Panc1 (cell line): ENCODE measurements around the gene PXYLP1.

Source experiments
- POLR2AphosphoS5 ChIP-seq: IDR thresholded peaks from 2 replicates; pipeline ENCODE4 v1.6.1; 2012; ENCODE audit warnings: mild to moderate bottlenecking, low read depth, low read length, moderate library complexity
- SIN3A ChIP-seq: IDR thresholded peaks from 2 replicates; pipeline ENCODE4 v1.6.1; 2012; ENCODE audit warnings: low read depth, mild to moderate bottlenecking, low read length, moderate library complexity, borderline replicate concordance; ENCODE audit not compliant: insufficient read depth
- TF ChIP-seq, protein P1 (sequence below): fragments of 450-650 bp; IDR thresholded peaks from 2 replicates; pipeline ENCODE4 v1.5.1; 2017; ENCODE audit warnings: mild to moderate bottlenecking
- TF ChIP-seq, protein P2 (sequence below), 2 experiments: IDR thresholded peaks; 2 replicates each; pipeline ENCODE4 v1.6.1; 2011 to 2012; ENCODE audit warnings: low read depth in 2 of 2, control low read depth in 1 of 2, low read length in 1 of 2, mild to moderate bottlenecking in 1 of 2, moderate library complexity in 1 of 2; ENCODE audit not compliant: insufficient read depth in 1 of 2

DNA sequence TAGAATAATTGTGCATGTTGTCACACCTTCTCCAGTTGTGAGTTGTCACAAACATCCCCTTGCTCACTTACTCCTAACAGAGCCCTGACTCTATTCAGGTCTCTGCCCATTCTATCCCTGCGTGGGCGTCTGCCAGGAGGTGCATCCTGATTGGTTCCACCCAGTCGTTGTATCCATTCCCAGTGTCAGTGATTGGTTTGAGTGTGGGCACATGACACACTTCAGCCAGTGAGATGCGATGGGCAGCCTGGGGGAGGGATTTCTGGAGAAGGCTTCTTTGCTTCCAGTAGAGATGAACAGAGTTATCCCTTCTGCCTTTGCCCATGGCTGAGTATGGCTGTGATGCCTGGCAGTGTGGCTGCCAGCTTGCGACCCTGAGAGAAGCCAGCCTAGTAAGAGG is 18.7 kb downstream of the PXYLP1 start:
- TF ChIP-seq, protein P1, sequence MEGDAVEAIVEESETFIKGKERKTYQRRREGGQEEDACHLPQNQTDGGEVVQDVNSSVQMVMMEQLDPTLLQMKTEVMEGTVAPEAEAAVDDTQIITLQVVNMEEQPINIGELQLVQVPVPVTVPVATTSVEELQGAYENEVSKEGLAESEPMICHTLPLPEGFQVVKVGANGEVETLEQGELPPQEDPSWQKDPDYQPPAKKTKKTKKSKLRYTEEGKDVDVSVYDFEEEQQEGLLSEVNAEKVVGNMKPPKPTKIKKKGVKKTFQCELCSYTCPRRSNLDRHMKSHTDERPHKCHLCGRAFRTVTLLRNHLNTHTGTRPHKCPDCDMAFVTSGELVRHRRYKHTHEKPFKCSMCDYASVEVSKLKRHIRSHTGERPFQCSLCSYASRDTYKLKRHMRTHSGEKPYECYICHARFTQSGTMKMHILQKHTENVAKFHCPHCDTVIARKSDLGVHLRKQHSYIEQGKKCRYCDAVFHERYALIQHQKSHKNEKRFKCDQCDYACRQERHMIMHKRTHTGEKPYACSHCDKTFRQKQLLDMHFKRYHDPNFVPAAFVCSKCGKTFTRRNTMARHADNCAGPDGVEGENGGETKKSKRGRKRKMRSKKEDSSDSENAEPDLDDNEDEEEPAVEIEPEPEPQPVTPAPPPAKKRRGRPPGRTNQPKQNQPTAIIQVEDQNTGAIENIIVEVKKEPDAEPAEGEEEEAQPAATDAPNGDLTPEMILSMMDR: no peak
- TF ChIP-seq POLR2AphosphoS5 (no peak), SIN3A (no peak)
- TF ChIP-seq, protein P2, sequence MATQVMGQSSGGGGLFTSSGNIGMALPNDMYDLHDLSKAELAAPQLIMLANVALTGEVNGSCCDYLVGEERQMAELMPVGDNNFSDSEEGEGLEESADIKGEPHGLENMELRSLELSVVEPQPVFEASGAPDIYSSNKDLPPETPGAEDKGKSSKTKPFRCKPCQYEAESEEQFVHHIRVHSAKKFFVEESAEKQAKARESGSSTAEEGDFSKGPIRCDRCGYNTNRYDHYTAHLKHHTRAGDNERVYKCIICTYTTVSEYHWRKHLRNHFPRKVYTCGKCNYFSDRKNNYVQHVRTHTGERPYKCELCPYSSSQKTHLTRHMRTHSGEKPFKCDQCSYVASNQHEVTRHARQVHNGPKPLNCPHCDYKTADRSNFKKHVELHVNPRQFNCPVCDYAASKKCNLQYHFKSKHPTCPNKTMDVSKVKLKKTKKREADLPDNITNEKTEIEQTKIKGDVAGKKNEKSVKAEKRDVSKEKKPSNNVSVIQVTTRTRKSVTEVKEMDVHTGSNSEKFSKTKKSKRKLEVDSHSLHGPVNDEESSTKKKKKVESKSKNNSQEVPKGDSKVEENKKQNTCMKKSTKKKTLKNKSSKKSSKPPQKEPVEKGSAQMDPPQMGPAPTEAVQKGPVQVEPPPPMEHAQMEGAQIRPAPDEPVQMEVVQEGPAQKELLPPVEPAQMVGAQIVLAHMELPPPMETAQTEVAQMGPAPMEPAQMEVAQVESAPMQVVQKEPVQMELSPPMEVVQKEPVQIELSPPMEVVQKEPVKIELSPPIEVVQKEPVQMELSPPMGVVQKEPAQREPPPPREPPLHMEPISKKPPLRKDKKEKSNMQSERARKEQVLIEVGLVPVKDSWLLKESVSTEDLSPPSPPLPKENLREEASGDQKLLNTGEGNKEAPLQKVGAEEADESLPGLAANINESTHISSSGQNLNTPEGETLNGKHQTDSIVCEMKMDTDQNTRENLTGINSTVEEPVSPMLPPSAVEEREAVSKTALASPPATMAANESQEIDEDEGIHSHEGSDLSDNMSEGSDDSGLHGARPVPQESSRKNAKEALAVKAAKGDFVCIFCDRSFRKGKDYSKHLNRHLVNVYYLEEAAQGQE (IDR thresholded peaks at IDR 0.05; ENCODE audit: insufficient read depth in 1 of 2, low read depth in 2 of 2, low read length in 1 of 2): no peak
